Measurements from ENCODE around the gene WAPL.

DNA sequence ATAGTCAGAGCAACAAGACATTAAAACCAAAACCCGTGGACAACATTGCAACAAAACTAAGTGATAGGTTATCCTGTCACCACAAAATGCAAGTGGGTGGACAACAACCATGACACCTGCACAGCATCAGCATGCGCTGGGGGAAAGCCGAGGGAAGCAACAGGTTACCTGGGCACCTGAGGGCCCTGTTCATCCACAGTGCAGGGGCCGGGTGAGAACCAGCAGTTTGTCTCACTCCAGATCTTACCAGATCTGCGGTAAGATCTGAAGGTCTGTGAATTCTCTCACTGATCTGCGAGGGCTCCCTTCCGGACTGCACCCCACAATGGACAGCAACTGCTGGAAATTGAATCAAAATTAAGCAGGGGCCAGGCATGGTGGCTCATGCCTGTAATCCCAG lies 124.5 kb downstream of the WAPL start:
- TF ChIP-seq POU5F1 (IDR thresholded peaks at IDR 0.05; ENCODE audit: low read depth, low read length): no peak
- TF ChIP-seq, protein P1, sequence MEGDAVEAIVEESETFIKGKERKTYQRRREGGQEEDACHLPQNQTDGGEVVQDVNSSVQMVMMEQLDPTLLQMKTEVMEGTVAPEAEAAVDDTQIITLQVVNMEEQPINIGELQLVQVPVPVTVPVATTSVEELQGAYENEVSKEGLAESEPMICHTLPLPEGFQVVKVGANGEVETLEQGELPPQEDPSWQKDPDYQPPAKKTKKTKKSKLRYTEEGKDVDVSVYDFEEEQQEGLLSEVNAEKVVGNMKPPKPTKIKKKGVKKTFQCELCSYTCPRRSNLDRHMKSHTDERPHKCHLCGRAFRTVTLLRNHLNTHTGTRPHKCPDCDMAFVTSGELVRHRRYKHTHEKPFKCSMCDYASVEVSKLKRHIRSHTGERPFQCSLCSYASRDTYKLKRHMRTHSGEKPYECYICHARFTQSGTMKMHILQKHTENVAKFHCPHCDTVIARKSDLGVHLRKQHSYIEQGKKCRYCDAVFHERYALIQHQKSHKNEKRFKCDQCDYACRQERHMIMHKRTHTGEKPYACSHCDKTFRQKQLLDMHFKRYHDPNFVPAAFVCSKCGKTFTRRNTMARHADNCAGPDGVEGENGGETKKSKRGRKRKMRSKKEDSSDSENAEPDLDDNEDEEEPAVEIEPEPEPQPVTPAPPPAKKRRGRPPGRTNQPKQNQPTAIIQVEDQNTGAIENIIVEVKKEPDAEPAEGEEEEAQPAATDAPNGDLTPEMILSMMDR (IDR thresholded peaks at IDR 0.05; ENCODE audit: control extremely low read depth in 1 of 3, insufficient read depth in 1 of 3, low read depth in 1 of 3, low read length in 3 of 3): no peak

All from H1 (cell line).